ENCODE measurements around the gene GBE1.

GRCh38 chr3:81497572-81498251 lies 263.7 kb downstream of the GBE1 start:
- no peak for TF ChIP-seq POLR2A (IDR thresholded peaks at IDR 0.05)
- no peak for TF ChIP-seq CTCF (IDR thresholded peaks at IDR 0.05)
- TF ChIP-seq POLR2AphosphoS5 (IDR thresholded peaks at IDR 0.05) = no peak

Measured in suprapubic skin (tissue), 4 donors.